ENCODE data around the gene PTPRG.

The PTPRG gene

GRCh38 chr3:62110443-62111225 is 549.3 kb downstream of the PTPRG start:
- no peak for DNase-seq (ENCODE audit: low read depth in 2 of 2)

- DNase-seq (ENCODE audit: low read depth in 2 of 2) = no peak
Measured at GRCh38 chr3:62113092-62113491, 551.7 kb downstream of the PTPRG start.

GRCh38 chr3:62114763-62115162 is 553.4 kb downstream of the PTPRG start:
- no peak for DNase-seq (ENCODE audit: low read depth in 2 of 2)

- DNase-seq (ENCODE audit: low read depth in 2 of 2) = no peak
Measured at GRCh38 chr3:62117903-62118548, 556.7 kb downstream of the PTPRG start.

GRCh38 chr3:62119139-62119538 is 557.8 kb downstream of the PTPRG start:
- no peak for DNase-seq (ENCODE audit: low read depth in 2 of 2)

- DNase-seq (ENCODE audit: low read depth in 2 of 2) = no peak
Measured at GRCh38 chr3:62122819-62123218, 561.4 kb downstream of the PTPRG start.

GRCh38 chr3:62125380-62125779 is 564.0 kb downstream of the PTPRG start:
- DNase-seq (ENCODE audit: low read depth in 2 of 2) = no peak

- no peak for DNase-seq (ENCODE audit: low read depth in 2 of 2)
Measured at GRCh38 chr3:62127116-62127515, 565.7 kb downstream of the PTPRG start.

- no peak for DNase-seq (ENCODE audit: low read depth in 2 of 2)
Measured at GRCh38 chr3:62128051-62128450, 566.7 kb downstream of the PTPRG start.

- DNase-seq (ENCODE audit: low read depth in 2 of 2) = no peak
Measured at GRCh38 chr3:62128681-62129080, 567.3 kb downstream of the PTPRG start.

- no peak for DNase-seq (ENCODE audit: low read depth in 2 of 2)
Measured at GRCh38 chr3:62131050-62131449, 569.7 kb downstream of the PTPRG start.

- DNase-seq (ENCODE audit: low read depth in 2 of 2) = no peak
Measured at GRCh38 chr3:62131620-62132019, 570.2 kb downstream of the PTPRG start.

- DNase-seq (ENCODE audit: low read depth in 2 of 2) = no peak
Measured at GRCh38 chr3:62132027-62132602, 570.7 kb downstream of the PTPRG start.

- DNase-seq (ENCODE audit: low read depth in 2 of 2) = no peak
Measured at GRCh38 chr3:62133015-62133414, 571.6 kb downstream of the PTPRG start.

GRCh38 chr3:62134061-62134496 is 572.7 kb downstream of the PTPRG start:
- no peak for DNase-seq (ENCODE audit: low read depth in 2 of 2)

- no peak for DNase-seq (ENCODE audit: low read depth in 2 of 2)
Measured at GRCh38 chr3:62135741-62136140, 574.4 kb downstream of the PTPRG start.

GRCh38 chr3:62139957-62140356 is 578.6 kb downstream of the PTPRG start:
- no peak for DNase-seq (ENCODE audit: low read depth in 2 of 2)

- no peak for DNase-seq (ENCODE audit: low read depth in 2 of 2)
Measured at GRCh38 chr3:62142331-62143085, 581.1 kb downstream of the PTPRG start.

- DNase-seq (ENCODE audit: low read depth in 2 of 2) = no peak
Measured at GRCh38 chr3:62143843-62144450, 582.6 kb downstream of the PTPRG start.

GRCh38 chr3:62144482-62144881 is 583.1 kb downstream of the PTPRG start:
- no peak for DNase-seq (ENCODE audit: low read depth in 2 of 2)

GRCh38 chr3:62145086-62145757 is 583.9 kb downstream of the PTPRG start:
- no peak for DNase-seq (ENCODE audit: low read depth in 2 of 2)
